ENCODE results near the gene APOA5. TPM values are rescaled to one million over a fixed set of nuclear protein-coding genes. Genes with fewer than 3 reads are reported as not detected.

APOA5 gene
- total and polyA plus RNA-seq, 2 of the 8 experiments (the other 6 are each of a cell fraction or from before 2014, with no cell fraction given), result 0.08 to 0.15 TPM

DNA sequence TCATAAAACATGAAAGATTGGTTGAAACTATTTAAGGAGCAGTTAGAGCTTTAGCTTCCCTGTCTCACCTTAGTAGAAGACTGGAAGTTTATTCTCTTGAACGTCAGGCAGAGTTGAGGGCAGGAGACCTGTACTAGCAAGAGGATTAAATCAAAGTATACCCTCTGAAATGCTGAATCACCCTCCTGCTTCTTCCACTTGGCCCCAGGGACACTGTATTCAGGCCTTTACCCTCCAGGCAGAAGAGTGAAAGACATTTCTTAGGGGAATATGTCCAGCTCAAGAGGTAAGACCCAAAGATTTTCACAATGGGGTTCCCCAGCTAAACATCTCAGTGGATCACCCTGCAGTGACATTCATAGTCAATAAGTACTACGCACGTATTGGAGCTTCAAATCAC is 19.5 kb upstream of the APOA5 start:
- Histone ChIP-seq H3K4me3 (ENCODE audit: extremely low read depth in 1 of 4, insufficient read depth in 2 of 4, low read depth in 3 of 4, low read length in 4 of 4) (no peak overlapping the region), H3K56ac (replicated peaks; ENCODE audit: insufficient read length, low read depth, low read length) (no peak overlapping the region), H4K20me1 (replicated peaks in 1 of 2; ENCODE audit: control insufficient read depth in 1 of 2, insufficient read depth in 2 of 2, low read length in 2 of 2) (no peaks in the 10 kb centered on the region), H3K9me3 (ENCODE audit: insufficient read depth in 2 of 2, low read depth in 1 of 2, low read length in 1 of 2) (no peaks in the 10 kb centered on the region), H2BK120ac (replicated peaks; ENCODE audit: low read depth, low read length) (no peak overlapping the region), H3K4me2 (ENCODE audit: insufficient read depth in 1 of 2, low read depth in 2 of 2, low read length in 2 of 2) (no peak overlapping the region), H4K8ac (ENCODE audit: extremely low read depth, insufficient read depth, low read length) (no peak overlapping the region), H3K27me3 (replicated peaks in 1 of 4; ENCODE audit: control insufficient read depth in 3 of 4, extremely low read depth in 1 of 4, insufficient read depth in 3 of 4, low read length in 3 of 4) (no peaks in the 10 kb centered on the region), H3K14ac (ENCODE audit: insufficient read length) (no peak overlapping the region), H3K79me1 (ENCODE audit: low read depth, low read length) (no peaks in the 10 kb centered on the region), H3K23me2 (ENCODE audit: low read depth, low read length) (no peaks in the 10 kb centered on the region), H4K5ac (ENCODE audit: insufficient read length, low read depth, low read length) (no peak overlapping the region), H2BK15ac (ENCODE audit: low read length) (no peak overlapping the region), H3K23ac (ENCODE audit: insufficient read length) (no peak overlapping the region), H2BK5ac (ENCODE audit: low read depth, low read length) (no peak overlapping the region), H3K9ac (replicated peaks in 1 of 4; ENCODE audit: extremely low read depth in 1 of 4, low read depth in 3 of 4, low read length in 3 of 4) (no peak overlapping the region), H3K4me1 (replicated peaks in 1 of 4; ENCODE audit: control insufficient read depth in 3 of 4, insufficient read depth in 4 of 4, low read length in 3 of 4) (no peaks in the 10 kb centered on the region), H2BK20ac (ENCODE audit: low read length) (no peak overlapping the region), H3K36me3 (ENCODE audit: control insufficient read depth in 2 of 4, insufficient read depth in 4 of 4, low read length in 3 of 4) (no peaks in the 10 kb centered on the region), H2AFZ (ENCODE audit: low read length) (no peak overlapping the region), H3K79me2 (ENCODE audit: control insufficient read depth in 1 of 2, insufficient read depth in 2 of 2, low read length in 2 of 2) (no peaks in the 10 kb centered on the region), H3K4ac (replicated peaks; ENCODE audit: insufficient read length, low read depth, low read length) (no peak overlapping the region), H3K18ac (ENCODE audit: extremely low read depth, low read length) (no peak overlapping the region), H3K27ac (ENCODE audit: low read depth, low read length) (no peak overlapping the region), H2BK12ac (ENCODE audit: low read depth, low read length) (no peak overlapping the region), H2AK5ac (ENCODE audit: low read depth, low read length) (no peak overlapping the region), H4K91ac (replicated peaks; ENCODE audit: insufficient read length, low read length) (no peak overlapping the region)
- FAIRE-seq (no peak), DNase-seq (ENCODE audit: low read depth in 1 of 2, low spot score in 2 of 2) (no peak)
- TF ChIP-seq PHF8 (conservative IDR thresholded peaks at IDR 0.05; ENCODE audit: low read depth, low read length), result no peak
- ChIA-PET POLR2A (ENCODE audit: partially characterized antibody) (interaction anchor here (0.6 kb wide), 1 partner anchor 15 kb away, joined by 5 read pairs; no protein-coding TSS in a partner anchor), CTCF (ENCODE audit: partially characterized antibody) (interaction anchor here (0.6 to 2.2 kb wide), 7 partner anchors 10 to 361 kb away, joined by 3 to 7 read pairs (median 4); partner anchors contain the start of genes APOA4 and APOA5)
- WGBS, 2 experiments (ENCODE audit: extremely low coverage in 1 of 2, insufficient coverage in 1 of 2, insufficient read length in 1 of 2, insufficient replicate concordance in 2 of 2, low coverage in 1 of 2, low lambda C conversion rate in 2 of 2, missing lambda C conversion rate in 1 of 2), result 79% methylated on average over 2 of the region's 3 CpGs; no CpG with 5 or more reads in 1 of the 2 experiments

Data from H1 (cell line).